ENCODE results near the gene EMP1. TPM values are rescaled to one million over a fixed set of nuclear protein-coding genes. Genes with fewer than 3 reads are reported as not detected.
A peak's percentile ranks its signal among the peaks of the same experiment; 100 is the strongest.

EMP1 gene
- total RNA-seq, 1 experiment from 2014 or later, result 11.1 TPM

- no peak for DNase-seq (ENCODE audit: extremely low read depth, low read depth)
Measured at GRCh38 chr12:13195250-13195649, 1.3 kb upstream of the EMP1 start.

- no peak for DNase-seq (ENCODE audit: extremely low read depth, low read depth)
Measured at GRCh38 chr12:13195785-13196129, 769 bp upstream of the EMP1 start.

- DNase-seq (ENCODE audit: extremely low read depth, low read depth), result no peak
Measured at GRCh38 chr12:13197032-13197431, 506 bp downstream of the EMP1 start.

- DNase-seq (ENCODE audit: extremely low read depth, low read depth), result no peak
Measured at GRCh38 chr12:13197526-13198143, 1.1 kb downstream of the EMP1 start.

GRCh38 chr12:13198241-13198640 lies 1.7 kb downstream of the EMP1 start:
- DNase-seq (ENCODE audit: extremely low read depth, low read depth), result no peak

- no peak for DNase-seq (ENCODE audit: extremely low read depth, low read depth)
Measured at GRCh38 chr12:13198876-13199275, 2.4 kb downstream of the EMP1 start.

- DNase-seq (ENCODE audit: extremely low read depth, low read depth), result no peak
Measured at GRCh38 chr12:13199592-13199991, 3.1 kb downstream of the EMP1 start.

GRCh38 chr12:13200841-13201240 lies 4.3 kb downstream of the EMP1 start:
- DNase-seq (ENCODE audit: extremely low read depth, low read depth), result no peak

GRCh38 chr12:13203034-13203922 lies 6.8 kb downstream of the EMP1 start:
- no peak for DNase-seq (ENCODE audit: extremely low read depth, low read depth)

- DNase-seq (ENCODE audit: extremely low read depth, low read depth), result no peak
Measured at GRCh38 chr12:13204428-13204827, 7.9 kb downstream of the EMP1 start.

- DNase-seq (ENCODE audit: extremely low read depth, low read depth), result no peak
Measured at GRCh38 chr12:13205809-13206559, 9.5 kb downstream of the EMP1 start.

- no peak for DNase-seq (ENCODE audit: extremely low read depth, low read depth)
Measured at GRCh38 chr12:13206560-13206897, 10.0 kb downstream of the EMP1 start.

- DNase-seq (ENCODE audit: extremely low read depth, low read depth), result no peak
Measured at GRCh38 chr12:13208533-13209435, 12.3 kb downstream of the EMP1 start.

GRCh38 chr12:13209436-13210235 lies 13.1 kb downstream of the EMP1 start:
- no peak for DNase-seq (ENCODE audit: extremely low read depth, low read depth)

GRCh38 chr12:13210236-13211190 lies 14.0 kb downstream of the EMP1 start:
- no peak for DNase-seq (ENCODE audit: extremely low read depth, low read depth)

GRCh38 chr12:13211191-13211858 lies 14.8 kb downstream of the EMP1 start:
- DNase-seq (ENCODE audit: extremely low read depth, low read depth), result no peak

GRCh38 chr12:13211859-13212664 lies 15.5 kb downstream of the EMP1 start:
- peak; percentile 69 for DNase-seq (ENCODE audit: extremely low read depth, low read depth)

Data from NCI-H460 (cell line).